MCF 10A (cell line): ENCODE measurements around the gene CBX2. TPM values are rescaled to one million over a fixed set of nuclear protein-coding genes. Genes with fewer than 3 reads are reported as not detected.

Source experiments
- BruUV-seq: library from RNA; stranded (reverse); fragments of 400-500 nt; replicated peaks from 2 replicates; lab custom pipeline; 2021; lab: Mats Ljungman, UMichigan
- CTCF ChIA-PET: fragments of 300-600 bp; sonication (Branson Sonifier 250); formaldehyde crosslinking; extraction: SDS; loops from one replicate; lab custom pipeline; 2021; ENCODE audit warnings: antibody characterized with exemption, inconsistent platforms; lab: Yijun Ruan, JAX
- POLR2A ChIA-PET: fragments of 300-600, 350-650 bp; sonication (Branson Sonifier 250); formaldehyde crosslinking; extraction: SDS; loops from one replicate; lab custom pipeline; 2020; ENCODE audit warnings: antibody characterized with exemption, inconsistent platforms; lab: Yijun Ruan, JAX
- DNase-seq: peaks from one replicate; pipeline ENCODE4 v3.0.0-alpha.2; 2018; ENCODE audit not compliant: unreplicated experiment
- H3K27ac Mint-ChIP-seq: one replicate; pipeline ENCODE4 v1.8.0; 2022; ENCODE audit warnings: mild to moderate bottlenecking, low read depth, mixed read lengths; ENCODE audit not compliant: unreplicated experiment
- H3K27me3 Mint-ChIP-seq: one replicate; pipeline ENCODE4 v1.8.0; 2022; ENCODE audit warnings: mixed read lengths; ENCODE audit not compliant: insufficient read depth, unreplicated experiment
- H3K36me3 Mint-ChIP-seq: one replicate; pipeline ENCODE4 v1.8.0; 2022; ENCODE audit warnings: mild to moderate bottlenecking, moderate library complexity, mixed read lengths; ENCODE audit not compliant: insufficient read depth, unreplicated experiment
- H3K4me1 Mint-ChIP-seq: one replicate; pipeline ENCODE4 v1.8.0; 2022; ENCODE audit warnings: mixed read lengths; ENCODE audit not compliant: insufficient read depth, unreplicated experiment
- H3K4me3 Mint-ChIP-seq: one replicate; pipeline ENCODE4 v1.8.0; 2022; ENCODE audit warnings: mild to moderate bottlenecking, moderate library complexity, mixed read lengths; ENCODE audit not compliant: unreplicated experiment
- H3K9me3 Mint-ChIP-seq: one replicate; pipeline ENCODE4 v1.8.0; 2022; ENCODE audit warnings: mixed read lengths; ENCODE audit not compliant: unreplicated experiment
- intact Hi-C: fragments of 100-400 bp; cut with micrococcal nuclease; formaldehyde crosslinking; loops from 2 replicates; pipeline ENCODE4 v1.14.1; 2022
- total RNA-seq: library from RNA; stranded (reverse); gene quantifications from 2 replicates; pipeline ENCODE4 v1.2.3, GENCODE V29; 2022
- TF ChIP-seq, protein P1 (sequence below): fragments of 200-600 bp; IDR thresholded peaks from one replicate; pipeline ENCODE4 v1.8.0; 2022; ENCODE audit warnings: antibody characterized with exemption, mild to moderate bottlenecking; ENCODE audit not compliant: unreplicated experiment

CBX2 gene
- total RNA-seq, 1 experiment from 2014 or later, result 3.9 TPM

GRCh38 chr17:79821331-79822095 is 43.6 kb downstream of the CBX2 start:
- no peak overlapping the region for H3K4me3 Mint-ChIP-seq
- H3K27ac Mint-ChIP-seq, result no peak overlapping the region
- ChIA-PET CTCF (interaction anchor here (0.6 to 1.4 kb wide), 3 partner anchors 13 to 170 kb away, joined by 3 to 5 read pairs (median 4); no protein-coding TSS in a partner anchor), POLR2A (interaction anchor here (0.5 to 1.2 kb wide), 5 partner anchors 16 to 172 kb away, joined by 3 to 5 read pairs (median 3); no protein-coding TSS in a partner anchor)
- no peaks in the 10 kb centered on the region for H3K27me3 Mint-ChIP-seq
- intact Hi-C loops, result no loop called here
- H3K36me3 Mint-ChIP-seq, result no peaks in the 10 kb centered on the region
- H3K9me3 Mint-ChIP-seq, result no peaks in the 10 kb centered on the region
- no TSS peak for BruUV-seq
- DNase-seq, result no peak
- no peaks in the 10 kb centered on the region for H3K4me1 Mint-ChIP-seq
- TF ChIP-seq, protein P1, sequence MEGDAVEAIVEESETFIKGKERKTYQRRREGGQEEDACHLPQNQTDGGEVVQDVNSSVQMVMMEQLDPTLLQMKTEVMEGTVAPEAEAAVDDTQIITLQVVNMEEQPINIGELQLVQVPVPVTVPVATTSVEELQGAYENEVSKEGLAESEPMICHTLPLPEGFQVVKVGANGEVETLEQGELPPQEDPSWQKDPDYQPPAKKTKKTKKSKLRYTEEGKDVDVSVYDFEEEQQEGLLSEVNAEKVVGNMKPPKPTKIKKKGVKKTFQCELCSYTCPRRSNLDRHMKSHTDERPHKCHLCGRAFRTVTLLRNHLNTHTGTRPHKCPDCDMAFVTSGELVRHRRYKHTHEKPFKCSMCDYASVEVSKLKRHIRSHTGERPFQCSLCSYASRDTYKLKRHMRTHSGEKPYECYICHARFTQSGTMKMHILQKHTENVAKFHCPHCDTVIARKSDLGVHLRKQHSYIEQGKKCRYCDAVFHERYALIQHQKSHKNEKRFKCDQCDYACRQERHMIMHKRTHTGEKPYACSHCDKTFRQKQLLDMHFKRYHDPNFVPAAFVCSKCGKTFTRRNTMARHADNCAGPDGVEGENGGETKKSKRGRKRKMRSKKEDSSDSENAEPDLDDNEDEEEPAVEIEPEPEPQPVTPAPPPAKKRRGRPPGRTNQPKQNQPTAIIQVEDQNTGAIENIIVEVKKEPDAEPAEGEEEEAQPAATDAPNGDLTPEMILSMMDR, result no peak

- intact Hi-C loops, result no loop called here
- no TSS peak for BruUV-seq
- no peak for DNase-seq
- Mint-ChIP-seq H3K4me3 (no peak overlapping the region), H3K27me3 (no peaks in the 10 kb centered on the region), H3K36me3 (no peaks in the 10 kb centered on the region), H3K9me3 (no peaks in the 10 kb centered on the region), H3K27ac (no peak overlapping the region), H3K4me1 (no peaks in the 10 kb centered on the region)
- CTCF ChIA-PET, result interaction anchor here (1.2 to 1.4 kb wide), 2 partner anchors 12 to 14 kb away, joined by 3 to 4 read pairs; no protein-coding TSS in a partner anchor
- POLR2A ChIA-PET, result interaction anchor here (1.2 kb wide), 1 partner anchor 14 kb away, joined by 3 read pairs; no protein-coding TSS in a partner anchor
- TF ChIP-seq, protein P1, result no peak
Observed at GRCh38 chr17:79822583-79823124, 44.7 kb downstream of the CBX2 start.

DNA sequence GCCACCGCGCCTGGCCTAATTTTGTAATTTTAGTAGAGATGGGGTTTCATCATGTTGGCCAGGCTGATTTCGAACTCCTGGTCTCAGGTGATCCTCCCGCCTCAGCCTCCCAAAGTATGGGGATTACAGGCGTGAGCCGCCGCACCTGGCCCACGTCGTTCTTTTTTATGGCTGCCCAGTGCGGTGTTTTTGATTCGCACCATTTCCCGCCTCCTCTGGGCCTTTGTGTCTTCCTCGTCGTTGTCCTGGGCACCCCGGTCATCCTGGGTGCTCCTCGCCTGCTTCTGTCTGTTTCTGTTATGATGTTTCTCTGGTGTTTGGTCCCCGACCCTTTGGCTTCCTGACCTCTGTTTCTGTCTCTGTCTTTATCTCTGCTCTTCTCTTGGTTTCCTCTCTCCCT is 46.3 kb downstream of the CBX2 start:
- H3K4me3 Mint-ChIP-seq, result no peak overlapping the region
- TF ChIP-seq, protein P1, result no peak
- BruUV-seq, result no TSS peak
- no peaks in the 10 kb centered on the region for H3K36me3 Mint-ChIP-seq
- no peak overlapping the region for H3K27ac Mint-ChIP-seq
- CTCF ChIA-PET, result interaction anchor here (1.2 kb wide), 1 partner anchor 13 kb away, joined by 3 read pairs; no protein-coding TSS in a partner anchor
- intact Hi-C loops, result no loop called here
- H3K27me3 Mint-ChIP-seq, result no peaks in the 10 kb centered on the region
- peaks cover 6% of the 10 kb centered on the region for H3K4me1 Mint-ChIP-seq
- no peak for DNase-seq
- POLR2A ChIA-PET, result interaction anchor here (1.2 kb wide), 1 partner anchor 12 kb away, joined by 3 read pairs; no protein-coding TSS in a partner anchor
- H3K9me3 Mint-ChIP-seq, result no peaks in the 10 kb centered on the region
